GM12865 (cell line): ENCODE results near the gene OLFM1.
"Not testable (repeated sequence)": the region's sequence is repeated elsewhere in the genome, so short reads cannot be mapped to it uniquely, and the experiment has no call there.

Experiments
- DNase-seq: peaks from one replicate; pipeline ENCODE4 v3.0.0; 2010; ENCODE audit warnings: low read depth
- H3K4me3 ChIP-seq: 2 replicates; pipeline ENCODE4 v1.5.1; 2011; ENCODE audit warnings: mild to moderate bottlenecking, low read depth, low read length, control low read depth
- CTCF ChIP-seq: IDR thresholded peaks from 2 replicates; pipeline ENCODE4 v1.5.1; 2011; ENCODE audit warnings: low read length, control low read depth, low read depth, inconsistent platforms; ENCODE audit not compliant: insufficient read depth; ENCODE audit errors: missing control alignments

OLFM1 gene

GRCh38 chr9:135147474-135147805 lies 60.0 kb downstream of the OLFM1 start:
- TF ChIP-seq CTCF = no peak
- DNase-seq = no peak
- no peak overlapping the region for H3K4me3 ChIP-seq

GRCh38 chr9:135147938-135148337 lies 60.5 kb downstream of the OLFM1 start:
- no peak for DNase-seq
- H3K4me3 ChIP-seq = no peak overlapping the region
- no peak for TF ChIP-seq CTCF

GRCh38 chr9:135148386-135148785 lies 60.9 kb downstream of the OLFM1 start:
- DNase-seq = no peak
- H3K4me3 ChIP-seq = no peak overlapping the region
- TF ChIP-seq CTCF = no peak

DNA sequence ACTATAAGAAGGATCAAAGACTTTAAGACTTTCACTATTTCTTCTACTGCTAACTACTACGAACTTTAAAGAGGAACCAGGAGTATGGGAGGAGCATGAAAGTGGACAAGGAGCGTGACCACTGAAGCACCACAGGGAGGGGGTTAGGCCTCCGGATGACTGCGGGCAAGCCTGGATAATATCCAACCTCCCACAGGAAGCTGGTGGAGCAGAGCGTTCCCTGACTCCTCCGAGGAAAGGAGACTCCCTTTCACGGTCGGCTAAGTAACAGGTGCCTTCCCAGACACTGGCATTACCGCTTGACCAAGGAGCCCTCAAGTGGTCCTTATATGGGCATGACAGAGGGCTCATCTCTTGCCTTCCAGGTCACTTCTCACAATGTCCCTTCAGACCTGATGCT lies 62.4 kb downstream of the OLFM1 start:
- H3K4me3 ChIP-seq, DNase-seq: not testable (repeated sequence)

DNA sequence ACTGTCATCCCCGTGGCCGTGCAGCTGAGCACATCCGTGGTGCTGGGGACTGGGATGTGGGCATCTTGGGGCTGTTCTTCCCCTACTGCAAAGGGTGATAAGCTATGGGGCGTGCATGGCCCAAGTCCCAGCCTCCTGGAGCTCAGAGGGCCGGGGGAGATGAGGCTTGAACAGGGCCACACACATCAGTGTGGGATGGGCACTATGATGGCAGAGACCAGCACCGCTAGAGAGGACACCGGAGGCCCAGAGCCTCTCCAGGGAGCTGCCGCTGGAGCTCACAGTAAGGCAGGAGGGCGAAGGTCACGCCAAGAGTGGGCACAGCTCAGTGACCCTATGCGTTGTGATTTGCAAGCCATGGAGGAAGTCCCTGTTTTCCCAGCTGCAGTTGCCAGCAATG lies 63.5 kb downstream of the OLFM1 start:
- no peak for TF ChIP-seq CTCF
- DNase-seq = no peak
- H3K4me3 ChIP-seq = no peak overlapping the region

- DNase-seq = no peak
- no peak for TF ChIP-seq CTCF
- no peak overlapping the region for H3K4me3 ChIP-seq
Observed at GRCh38 chr9:135151757-135152613, 64.5 kb downstream of the OLFM1 start.

- no peak for TF ChIP-seq CTCF
- H3K4me3 ChIP-seq = no peak overlapping the region
- no peak for DNase-seq
Observed at GRCh38 chr9:135152614-135153334, 65.3 kb downstream of the OLFM1 start.
